MM.1S (cell line): Measurements from ENCODE around the gene CACNA1G.

Experiments used
- DNase-seq: peaks from one replicate; pipeline ENCODE4 v3.0.0-alpha.2; 2015
- H2AFZ ChIP-seq: fragments of 300-600 bp; sonication (generic); 2 replicates; pipeline ENCODE4 v1.6.0; 2016; ENCODE audit warnings: antibody characterized with exemption, low read length
- H3F3A ChIP-seq: fragments of 300-600 bp; sonication (generic); 2 replicates; pipeline ENCODE4 v1.6.1; 2016; ENCODE audit warnings: mild to moderate bottlenecking, antibody characterized with exemption, low read length, moderate library complexity, mixed read lengths; ENCODE audit not compliant: insufficient read depth
- H3K27ac ChIP-seq: fragments of 300-600 bp; sonication (generic); 2 replicates; pipeline ENCODE4 v1.5.1; 2016; ENCODE audit warnings: mild to moderate bottlenecking, low read length
- H3K27me3 ChIP-seq: fragments of 300-600 bp; sonication (generic); replicated peaks from 2 replicates; pipeline ENCODE4 v1.6.0; 2016; ENCODE audit warnings: low read length; ENCODE audit not compliant: insufficient read depth
- H3K36me3 ChIP-seq: fragments of 300-600 bp; sonication (generic); replicated peaks from 2 replicates; pipeline ENCODE4 v1.6.1; 2016; ENCODE audit warnings: mild to moderate bottlenecking, low read length, mixed read lengths; ENCODE audit not compliant: insufficient read depth
- H3K4me1 ChIP-seq: fragments of 300-600 bp; sonication (generic); 2 replicates; pipeline ENCODE4 v1.6.1; 2016; ENCODE audit warnings: low read length, mixed read lengths
- H3K4me2 ChIP-seq: fragments of 300-600 bp; sonication (generic); 2 replicates; pipeline ENCODE4 v1.6.0; 2016; ENCODE audit warnings: low read depth, low read length
- H3K4me3 ChIP-seq: fragments of 300-600 bp; sonication (generic); 2 replicates; pipeline ENCODE4 v1.5.1; 2016; ENCODE audit warnings: low read length, mixed read lengths
- H3K79me2 ChIP-seq: fragments of 300-600 bp; sonication (generic); 2 replicates; pipeline ENCODE4 v1.6.1; 2016; ENCODE audit warnings: mixed run types, low read length, mixed read lengths
- H3K9ac ChIP-seq: fragments of 300-600 bp; sonication (generic); 2 replicates; pipeline ENCODE4 v1.6.1; 2016; ENCODE audit warnings: low read length, mixed read lengths
- H3K9me2 ChIP-seq: fragments of 300-600 bp; sonication (generic); replicated peaks from 2 replicates; pipeline ENCODE4 v1.6.1; 2016; ENCODE audit warnings: mild to moderate bottlenecking, low read length, mixed read lengths; ENCODE audit not compliant: insufficient read depth
- H3K9me3 ChIP-seq: fragments of 300-600 bp; sonication (generic); replicated peaks from 2 replicates; pipeline ENCODE4 v1.6.1; 2016; ENCODE audit warnings: mild to moderate bottlenecking, low read length, mixed read lengths; ENCODE audit not compliant: insufficient read depth
- H4K20me1 ChIP-seq: fragments of 300-600 bp; sonication (generic); 2 replicates; pipeline ENCODE4 v1.6.1; 2016; ENCODE audit warnings: mild to moderate bottlenecking, low read length, moderate library complexity, mixed read lengths; ENCODE audit not compliant: insufficient read depth
- CTCF ChIP-seq: fragments of 300-600 bp; sonication (generic); IDR thresholded peaks from 2 replicates; pipeline ENCODE4 v1.5.1; 2016; ENCODE audit warnings: antibody characterized with exemption, low read length, mixed read lengths
- EZH2 ChIP-seq: fragments of 300-600 bp; sonication (generic); optimal IDR thresholded peaks from 2 replicates; pipeline ENCODE3; 2017; ENCODE audit warnings: low read depth, mild to moderate bottlenecking, antibody characterized with exemption, low read length, mixed read lengths
- EZH2phosphoT487 ChIP-seq: fragments of 300-600 bp; sonication (generic); IDR thresholded peaks from 2 replicates; pipeline ENCODE4 v1.6.1; 2018; ENCODE audit warnings: antibody characterized with exemption, low read length

The CACNA1G gene

GRCh38 chr17:50661795-50662391 lies 101.4 kb downstream of the CACNA1G start:
- Histone ChIP-seq H3K27me3 (no peaks in the 10 kb centered on the region), H4K20me1 (no peaks in the 10 kb centered on the region), H3K9ac (no peak overlapping the region), H3K36me3 (no peaks in the 10 kb centered on the region), H3K4me2 (peak overlapping the region; percentile 19), H3K9me3 (no peaks in the 10 kb centered on the region), H3K9me2 (no peaks in the 10 kb centered on the region), H2AFZ (peak overlapping the region; percentile 39), H3K4me3 (no peak overlapping the region), H3K27ac (no peak overlapping the region), H3F3A (no peaks in the 10 kb centered on the region), H3K4me1 (peaks cover 13% of the 10 kb centered on the region), H3K79me2 (no peaks in the 10 kb centered on the region)
- peak; percentile 54 for DNase-seq
- TF ChIP-seq EZH2phosphoT487 = no peak
- TF ChIP-seq EZH2 = no peak
- no peak for TF ChIP-seq CTCF

GRCh38 chr17:50662632-50663225 lies 102.2 kb downstream of the CACNA1G start:
- H3K9me3 ChIP-seq = no peaks in the 10 kb centered on the region
- H3K27me3 ChIP-seq = no peaks in the 10 kb centered on the region
- H3K4me2 ChIP-seq = no peak overlapping the region
- peaks cover 13% of the 10 kb centered on the region for H3K4me1 ChIP-seq
- no peaks in the 10 kb centered on the region for H3K9me2 ChIP-seq
- no peak overlapping the region for H3K9ac ChIP-seq
- H3K36me3 ChIP-seq = no peaks in the 10 kb centered on the region
- H2AFZ ChIP-seq = no peak overlapping the region
- H3K27ac ChIP-seq = no peak overlapping the region
- H3K4me3 ChIP-seq = no peak overlapping the region
- no peaks in the 10 kb centered on the region for H4K20me1 ChIP-seq
- DNase-seq = no peak
- no peaks in the 10 kb centered on the region for H3F3A ChIP-seq
- H3K79me2 ChIP-seq = no peaks in the 10 kb centered on the region
- TF ChIP-seq EZH2 = no peak
- no peak for TF ChIP-seq EZH2phosphoT487
- TF ChIP-seq CTCF = no peak

GRCh38 chr17:50663812-50664374 lies 103.4 kb downstream of the CACNA1G start:
- Histone ChIP-seq H3K9me3 (no peaks in the 10 kb centered on the region), H3K79me2 (no peaks in the 10 kb centered on the region), H3K4me3 (no peak overlapping the region), H3K4me2 (no peak overlapping the region), H3K36me3 (no peaks in the 10 kb centered on the region), H2AFZ (no peak overlapping the region), H3K27ac (no peak overlapping the region), H3F3A (no peaks in the 10 kb centered on the region), H3K27me3 (no peaks in the 10 kb centered on the region), H3K9me2 (no peaks in the 10 kb centered on the region), H3K9ac (no peak overlapping the region), H3K4me1 (peaks cover 13% of the 10 kb centered on the region), H4K20me1 (no peaks in the 10 kb centered on the region)
- DNase-seq = no peak
- TF ChIP-seq EZH2 (no peak), EZH2phosphoT487 (no peak), CTCF (no peak)
